Hematopoietic multipotent progenitor cell treated with erythropoietin and hydrocortisone succinate and interleukin-3 and kit ligand, for 6 days (in vitro differentiated cells): ENCODE measurements around the gene SHISA9.
"Not testable (repeated sequence)": the region's sequence is repeated elsewhere in the genome, so short reads cannot be mapped to it uniquely, and the experiment has no call there.

ENCODE experiments used
- DNase-seq: peaks from one replicate; pipeline ENCODE4 v3.0.0-alpha.2; 2015

SHISA9 gene

DNA sequence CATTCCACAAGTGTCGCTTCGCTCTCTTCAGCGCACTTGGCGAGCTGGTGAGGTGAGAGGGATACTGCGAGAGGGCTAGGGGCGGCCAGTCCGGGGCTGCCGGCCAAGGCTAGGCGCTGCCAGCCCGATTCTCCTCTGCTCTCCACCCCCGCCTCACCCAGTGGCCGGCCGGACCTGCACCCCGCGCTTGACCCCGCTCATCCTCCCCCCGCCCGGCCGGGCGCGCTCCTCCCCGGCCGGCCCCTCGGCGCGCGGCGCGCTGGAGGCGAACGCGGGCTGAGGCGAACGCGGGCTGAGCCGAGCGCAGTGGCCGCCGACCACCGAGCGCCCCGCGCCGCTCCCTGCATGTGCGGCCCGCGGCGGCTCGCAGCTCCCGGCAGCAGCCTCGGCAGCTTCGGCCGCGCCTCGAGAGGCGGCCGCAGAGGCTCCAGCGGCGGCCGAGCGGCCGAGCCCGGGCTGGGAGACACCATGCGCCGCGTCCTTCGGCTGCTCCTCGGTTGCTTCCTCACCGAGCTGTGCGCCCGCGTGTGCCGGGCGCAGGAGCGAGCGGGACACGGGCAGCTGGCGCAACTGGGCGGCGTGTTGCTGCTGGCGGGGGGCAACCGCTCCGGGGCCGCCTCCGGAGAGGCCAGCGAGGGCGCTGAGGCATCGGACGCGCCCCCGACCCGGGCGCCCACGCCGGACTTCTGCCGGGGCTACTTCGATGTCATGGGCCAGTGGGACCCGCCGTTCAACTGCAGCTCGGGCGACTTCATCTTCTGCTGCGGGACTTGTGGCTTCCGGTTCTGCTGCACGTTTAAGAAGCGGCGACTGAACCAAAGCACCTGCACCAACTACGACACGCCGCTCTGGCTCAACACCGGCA, at the start of gene SHISA9:
Gene SHISA9, plus strand, starts transcription at position 2 of the 865 bp plus-strand sequence.
- DNase-seq: no peak

DNA sequence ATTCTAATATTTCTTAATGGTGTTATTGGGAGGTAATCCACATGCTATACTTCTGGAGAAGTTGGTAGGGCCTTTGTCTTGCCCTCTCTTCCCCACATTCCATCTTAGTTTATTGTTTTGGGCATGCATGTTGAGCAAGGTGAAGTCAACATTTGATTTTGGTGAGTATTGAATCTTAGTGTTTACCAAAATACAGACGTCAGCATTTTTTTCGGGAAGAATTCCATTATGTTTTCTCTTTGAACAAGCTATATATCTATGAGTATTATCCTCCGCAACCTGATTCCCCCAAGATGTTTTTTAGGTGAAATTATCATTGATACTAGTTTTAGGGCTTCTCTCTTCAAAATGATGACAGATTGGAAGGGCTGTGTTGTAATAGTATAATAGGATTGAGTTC, 47.4 kb upstream of the SHISA9 start:
- no peak for DNase-seq

- DNase-seq: not testable (repeated sequence)
These were observed 44.0 kb upstream of the SHISA9 start for GRCh38 chr16:12857435-12857834.

DNA sequence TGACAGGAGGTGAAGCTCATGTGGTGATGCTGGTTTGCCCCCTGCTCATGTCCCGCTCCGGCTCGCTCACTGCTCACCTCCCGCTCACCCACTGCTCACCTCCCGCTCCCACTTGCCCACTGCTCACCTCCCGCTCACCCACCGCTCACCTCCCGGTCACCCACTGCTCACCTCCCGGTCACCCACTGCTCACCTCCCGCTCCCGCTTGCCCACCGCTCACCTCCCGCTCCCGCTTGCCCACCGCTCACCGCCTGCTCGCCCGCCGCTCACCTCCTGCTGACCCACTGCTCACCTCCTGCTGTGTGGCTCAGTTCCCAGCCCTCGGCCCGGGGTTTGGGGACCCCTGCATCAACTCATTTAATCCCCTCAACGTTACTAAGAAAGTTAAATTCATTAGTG, 39.1 kb upstream of the SHISA9 start:
- no peak for DNase-seq

DNA sequence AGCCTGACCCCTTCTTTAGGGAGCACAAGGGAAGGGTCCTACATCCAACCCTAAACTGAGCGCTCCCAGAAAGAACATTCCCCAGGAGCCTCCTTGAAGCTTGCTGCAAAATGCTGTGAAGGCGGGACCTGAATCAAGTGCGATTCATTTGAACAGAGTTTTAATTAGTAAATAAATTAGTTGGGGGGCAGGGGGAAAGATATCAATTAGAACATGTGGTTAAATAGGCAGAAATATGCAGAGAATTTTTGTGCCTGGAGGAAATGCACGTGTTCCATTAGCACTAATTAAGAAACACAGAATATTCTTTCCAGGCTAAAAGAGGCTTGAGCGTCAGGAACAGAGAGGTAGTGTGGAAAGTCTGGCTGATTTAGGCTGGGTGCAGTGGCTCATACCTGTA, 38.5 kb upstream of the SHISA9 start:
- no peak for DNase-seq

DNA sequence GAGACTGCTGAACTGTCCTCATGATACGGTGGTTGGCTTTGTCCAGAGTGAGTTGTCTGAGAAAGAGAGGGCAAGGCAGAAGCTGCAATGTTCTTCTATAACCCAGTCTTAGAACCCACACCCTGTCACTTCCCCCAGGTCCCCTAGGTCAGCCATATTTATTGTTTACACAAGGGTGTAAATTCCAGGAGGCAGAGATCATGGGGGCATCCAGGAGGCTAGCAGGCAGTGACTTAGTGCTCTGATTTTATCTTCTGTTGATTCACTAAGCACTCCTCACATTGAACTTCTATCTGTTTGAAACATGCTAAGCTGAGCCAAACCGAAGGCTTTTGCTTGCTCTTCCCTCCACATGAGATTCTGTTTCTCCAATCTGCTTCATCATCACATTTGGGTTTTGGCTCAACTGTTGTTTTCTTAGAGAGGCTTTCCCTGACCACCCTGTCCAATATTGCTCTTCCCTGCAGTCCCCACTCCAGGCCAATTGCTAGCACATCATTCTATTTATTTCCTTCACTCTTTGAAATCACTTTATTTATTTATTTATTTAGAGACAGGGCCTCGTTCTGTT, 34.3 kb upstream of the SHISA9 start:
- no peak for DNase-seq

DNA sequence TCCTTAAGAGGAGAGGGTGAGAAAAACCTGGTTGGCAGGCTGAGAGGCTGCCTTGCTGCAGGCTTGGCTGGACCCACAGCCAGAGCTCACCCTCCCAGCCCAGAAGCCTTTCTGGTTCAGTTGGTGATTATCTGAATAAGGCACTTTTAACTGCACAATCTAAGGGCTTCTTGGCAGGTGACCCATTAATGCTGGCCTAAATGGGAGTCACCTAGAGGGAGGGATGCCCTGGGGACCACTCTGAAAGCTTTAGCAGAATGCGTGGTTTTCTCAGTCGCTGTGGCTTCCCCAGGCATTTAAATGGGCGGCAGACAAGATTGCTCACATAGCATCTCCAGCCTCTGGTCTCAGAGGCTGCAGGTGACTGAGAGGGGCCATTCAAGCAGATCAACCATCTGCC, 33.2 kb upstream of the SHISA9 start:
- DNase-seq: no peak

GRCh38 chr16:12868788-12869187, 32.6 kb upstream of the SHISA9 start:
- DNase-seq: no peak

DNA sequence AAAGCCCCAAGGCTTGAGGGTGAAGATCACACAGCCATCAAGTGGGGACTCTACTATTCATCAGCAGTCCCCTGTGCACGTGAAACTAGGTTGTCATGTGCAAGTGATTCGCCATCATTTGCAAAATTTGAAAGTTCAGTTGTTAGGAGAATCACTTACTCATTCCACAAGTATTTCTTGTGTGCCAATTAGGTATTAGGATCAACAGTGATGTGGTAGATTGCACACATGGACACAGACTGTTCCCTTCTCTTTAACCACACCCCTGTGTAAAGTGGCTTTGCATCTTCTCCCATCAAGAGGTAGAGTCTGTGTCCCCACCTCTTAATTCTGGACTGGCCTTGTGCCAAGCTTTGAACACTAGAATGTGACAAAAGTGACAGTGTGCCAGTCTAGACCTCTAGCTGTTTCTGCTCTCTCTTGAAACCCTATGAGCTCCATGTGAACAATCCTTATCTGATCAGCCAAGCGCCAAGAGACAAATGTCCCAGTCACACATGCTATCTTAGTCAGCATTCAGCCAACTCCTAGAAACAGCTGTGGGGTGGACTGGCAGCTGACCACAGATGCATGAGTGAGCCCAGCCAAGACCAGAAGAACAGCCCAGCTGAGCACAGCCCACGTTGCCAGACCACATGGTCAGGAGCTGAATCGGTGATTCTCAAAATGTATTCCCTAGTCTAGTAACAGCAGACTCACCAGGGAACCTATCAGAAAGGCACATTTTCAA, 31.5 kb upstream of the SHISA9 start:
- DNase-seq: peak; percentile 8

GRCh38 chr16:12871784-12872183, 29.6 kb upstream of the SHISA9 start:
- no peak for DNase-seq

DNA sequence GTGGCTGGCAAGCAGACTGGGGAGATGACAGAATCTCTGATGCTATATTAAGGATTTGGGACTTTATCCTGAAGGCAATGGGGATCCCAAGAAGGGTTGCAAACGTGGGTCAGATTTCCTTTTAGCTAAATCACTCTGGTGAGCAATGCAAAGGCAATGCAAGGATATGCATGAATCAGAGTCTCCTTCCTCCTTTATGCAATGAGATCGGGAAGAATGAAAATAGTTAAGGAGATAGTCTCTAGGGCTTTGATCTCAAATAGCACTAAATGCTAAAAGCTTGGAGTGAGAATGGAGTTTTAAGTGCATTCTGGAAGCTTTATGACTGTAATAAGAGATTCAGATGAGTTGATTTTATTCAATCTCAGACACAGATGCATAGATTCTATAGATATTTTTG, 27.2 kb upstream of the SHISA9 start:
- no peak for DNase-seq

GRCh38 chr16:12876778-12877177, 24.6 kb upstream of the SHISA9 start:
- DNase-seq: no peak

GRCh38 chr16:12878973-12879372, 22.4 kb upstream of the SHISA9 start:
- DNase-seq: no peak

DNA sequence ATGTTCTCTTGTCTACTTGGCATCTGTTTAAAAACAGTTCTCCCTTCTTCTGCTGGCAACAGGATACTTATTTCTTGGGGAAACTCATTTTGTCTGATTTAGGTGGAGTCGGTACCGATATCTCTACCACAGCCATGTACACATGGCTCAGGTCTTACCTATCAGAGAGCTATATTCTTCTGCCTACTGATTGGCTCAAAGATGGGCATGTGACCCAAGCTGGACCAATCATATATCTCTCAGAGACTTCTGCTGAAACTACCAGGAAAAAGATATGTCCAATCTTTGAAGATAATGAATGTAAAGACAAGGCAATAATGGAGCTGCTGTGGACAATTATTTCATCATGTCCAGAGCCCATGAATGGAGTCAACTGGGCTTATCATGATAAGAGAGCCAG, 21.6 kb upstream of the SHISA9 start:
- no peak for DNase-seq

DNA sequence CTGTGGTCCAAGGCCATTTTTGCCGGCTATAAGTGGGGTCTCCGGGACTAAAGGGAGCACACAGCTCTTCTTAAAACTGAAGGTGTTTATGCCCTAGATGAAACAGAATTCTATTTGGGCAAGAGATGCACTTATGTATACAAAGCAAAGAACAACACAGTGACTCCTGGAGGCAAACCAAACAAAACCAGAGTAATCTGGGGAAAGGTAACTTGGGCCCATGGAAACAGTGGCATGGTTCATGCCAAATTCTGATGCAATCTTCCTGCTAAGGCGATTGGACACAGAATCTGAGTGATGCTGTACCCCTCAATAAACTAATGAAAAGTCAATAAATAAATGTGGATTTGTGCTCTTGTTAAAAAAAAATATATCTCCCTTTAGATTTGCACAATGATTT, 20.2 kb upstream of the SHISA9 start:
- no peak for DNase-seq

DNA sequence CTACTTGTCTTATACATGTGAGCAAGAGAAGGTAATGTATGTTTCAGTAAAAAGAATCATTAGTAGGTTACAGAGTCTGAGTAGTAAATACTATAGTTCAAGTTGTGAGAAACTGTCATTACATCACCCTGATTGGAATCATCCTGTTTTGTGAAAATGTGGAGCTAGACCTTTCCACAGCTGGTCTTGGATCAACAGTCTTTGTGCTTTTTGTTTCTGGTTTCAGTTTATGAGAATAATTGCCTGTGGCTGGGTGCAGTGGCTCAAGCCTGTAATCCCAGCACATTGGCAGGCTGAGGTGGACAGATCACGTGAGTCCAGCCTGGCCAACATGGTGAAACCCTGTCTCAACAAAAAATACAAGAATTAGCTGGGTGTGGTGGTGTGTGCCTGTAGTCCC, 19.7 kb upstream of the SHISA9 start:
- DNase-seq: no peak

DNA sequence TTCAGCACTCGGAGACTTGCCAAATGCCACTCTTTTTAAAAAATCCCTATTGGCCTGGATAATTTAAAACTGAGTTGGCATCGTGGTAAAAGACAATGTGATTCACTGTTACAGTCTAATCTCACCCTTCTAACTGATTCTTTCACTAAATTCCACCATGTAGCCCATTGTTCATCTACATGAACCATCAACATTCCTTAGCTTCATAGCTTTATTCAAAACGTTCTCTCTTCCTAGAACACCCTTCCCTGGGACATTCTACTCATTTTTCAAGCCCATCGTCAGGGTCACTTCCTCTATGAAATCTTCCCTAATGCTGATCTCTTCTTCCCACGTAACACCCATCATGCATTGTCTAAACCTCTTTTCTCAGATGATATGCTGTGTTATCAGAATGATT, 15.7 kb upstream of the SHISA9 start:
- no peak for DNase-seq

DNA sequence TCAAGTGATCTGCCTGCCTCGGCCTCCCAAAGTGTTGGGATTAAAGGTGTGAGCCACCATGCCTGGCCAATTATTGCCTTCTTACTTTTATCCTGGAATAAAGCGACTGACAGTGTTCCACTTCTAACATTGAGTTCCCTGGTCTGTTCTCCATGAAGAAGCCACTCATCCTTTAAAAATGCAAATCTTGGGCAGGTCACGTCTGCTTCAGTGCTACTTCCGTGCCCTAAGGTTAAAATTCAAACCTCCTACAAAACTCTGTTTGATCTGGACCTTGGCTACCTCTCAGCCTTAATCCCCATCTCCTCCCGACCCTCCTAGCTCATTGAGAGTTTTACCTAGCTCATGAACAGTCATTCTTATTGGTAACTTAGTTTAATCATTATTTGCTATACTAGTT, 9.6 kb upstream of the SHISA9 start:
- DNase-seq: no peak

DNA sequence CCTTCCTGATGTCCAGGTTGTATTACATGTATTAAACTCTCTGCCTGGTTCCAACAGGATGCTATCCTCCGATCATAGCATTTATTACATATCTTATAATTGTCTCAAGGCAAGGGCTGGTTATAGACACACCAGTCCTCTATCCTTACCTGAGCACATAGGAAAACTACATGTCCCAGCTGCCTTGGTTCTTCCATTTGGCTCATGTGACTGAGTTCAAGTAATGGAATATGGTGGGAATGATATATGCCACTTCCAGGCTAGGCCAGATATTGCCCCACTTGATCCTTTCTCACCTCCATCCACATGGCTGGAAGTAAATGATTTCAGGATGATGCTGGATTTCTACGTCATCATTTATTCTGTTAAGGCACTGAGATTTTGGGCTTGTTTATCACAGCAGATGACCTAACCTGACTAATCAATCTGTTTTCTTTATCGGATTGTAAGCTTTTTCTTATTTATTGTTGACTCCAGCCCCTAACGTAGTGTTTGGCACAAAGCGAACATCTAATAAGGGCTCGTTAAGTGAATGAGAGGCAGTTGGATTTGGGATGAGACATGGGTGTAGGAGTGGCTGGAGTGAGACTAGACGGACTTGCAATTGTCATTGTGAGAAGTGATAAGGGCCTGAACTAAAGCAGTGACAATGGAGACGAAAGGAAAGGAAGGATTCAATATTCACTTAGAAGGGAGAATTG, 8.2 kb upstream of the SHISA9 start:
- DNase-seq: no peak

DNA sequence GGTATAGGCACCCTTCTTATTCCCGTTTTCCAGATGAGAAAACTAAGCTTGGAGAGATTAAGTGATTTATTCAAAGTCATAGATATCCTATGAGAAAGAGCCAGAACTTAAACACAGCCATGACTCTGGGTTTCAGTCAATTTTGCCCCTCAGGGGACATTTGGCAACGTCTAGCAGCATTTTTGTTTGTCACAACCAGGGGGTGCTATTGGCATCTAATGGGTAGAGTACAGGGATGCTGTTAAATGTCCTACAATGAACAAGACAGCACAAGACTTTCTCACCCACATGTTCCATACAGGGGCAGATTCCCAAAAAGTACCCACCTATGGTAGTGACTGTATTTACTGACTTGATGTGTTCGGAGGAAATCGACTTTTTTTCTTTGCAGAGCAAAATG, 4.8 kb upstream of the SHISA9 start:
- peak; percentile 73 for DNase-seq

DNA sequence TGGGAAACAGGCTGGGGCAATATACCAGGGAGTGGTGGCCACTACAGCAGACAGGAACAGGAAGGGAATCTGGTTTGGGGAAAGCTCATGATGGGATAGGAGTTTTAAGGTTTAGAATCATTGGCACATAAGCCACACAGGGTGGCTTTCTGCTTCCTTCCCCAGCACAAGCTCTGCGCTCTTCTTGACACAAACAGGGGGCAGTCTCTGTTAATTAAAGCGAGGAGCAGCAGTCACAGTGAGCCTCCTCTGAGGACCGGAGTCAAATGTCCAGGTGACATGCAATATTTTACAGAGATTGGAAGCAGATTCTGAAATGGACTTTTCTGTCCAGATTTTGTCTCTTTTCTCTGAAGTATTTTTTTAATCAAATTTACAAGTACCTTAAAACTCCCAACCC, 2.8 kb upstream of the SHISA9 start:
- DNase-seq: no peak

GRCh38 chr16:12899529-12900143, 1.8 kb upstream of the SHISA9 start:
- DNase-seq: no peak

GRCh38 chr16:12900156-12900555, 1.2 kb upstream of the SHISA9 start:
- no peak for DNase-seq
